AG09319 (cell line): ENCODE measurements around the gene REG4.
"Not testable (repeated sequence)": the region's sequence is repeated elsewhere in the genome, so short reads cannot be mapped to it uniquely, and the experiment has no call there.

Experiments used
- DNase-seq: peaks from one replicate; pipeline ENCODE4 v3.0.0-alpha.2; 2010; ENCODE audit warnings: low read depth; ENCODE audit errors: extremely low read depth
- CTCF ChIP-seq: IDR thresholded peaks from 2 replicates; pipeline ENCODE4 v1.5.1; 2011; ENCODE audit warnings: low read depth, mild to moderate bottlenecking, inconsistent platforms, low read length, moderate library complexity

Gene REG4

GRCh38 chr1:119811387-119811786, at the start of gene REG4:
Gene REG4, minus strand, starts transcription at chr1:119811460. Its CDS starts 2,691 bp downstream, at chr1:119808769.
- DNase-seq: no peak
- no peak for TF ChIP-seq CTCF

GRCh38 chr1:119859647-119860046, 48.4 kb upstream of the REG4 start:
- no peak for TF ChIP-seq CTCF
- no peak for DNase-seq

- DNase-seq: not testable (repeated sequence)
Observed at GRCh38 chr1:119858556-119859214, 47.4 kb upstream of the REG4 start.

GRCh38 chr1:119858126-119858525, 46.9 kb upstream of the REG4 start:
- no peak for TF ChIP-seq CTCF
- DNase-seq: no peak

- no peak for DNase-seq
- no peak for TF ChIP-seq CTCF
Observed at GRCh38 chr1:119853155-119853554, 41.9 kb upstream of the REG4 start.

GRCh38 chr1:119844206-119844605, 32.9 kb upstream of the REG4 start:
- DNase-seq: not testable (repeated sequence)
- peak; percentile 15 for TF ChIP-seq CTCF

GRCh38 chr1:119841306-119841705, 30.0 kb upstream of the REG4 start:
- no peak for TF ChIP-seq CTCF
- no peak for DNase-seq

- DNase-seq: no peak
- TF ChIP-seq CTCF: no peak
Observed at GRCh38 chr1:119840745-119841144, 29.5 kb upstream of the REG4 start.
